PFSK-1 (cell line): ENCODE data around the gene ISX.

Experiments used
- POLR2AphosphoS5 ChIP-seq: IDR thresholded peaks from 2 replicates; pipeline ENCODE4 v1.6.1; 2012; ENCODE audit warnings: low read depth, mild to moderate bottlenecking, control low read depth, low read length, moderate library complexity
- REST ChIP-seq, 2 experiments: IDR thresholded peaks; 2 replicates each; pipeline versions ENCODE4 v1.6.1 to v1.8.0; 2011 to 2012; ENCODE audit warnings: low read depth in 2 of 2, low read length in 2 of 2, control low read depth in 1 of 2, inconsistent platforms in 1 of 2, mild to moderate bottlenecking in 1 of 2, moderate library complexity in 1 of 2; ENCODE audit not compliant: insufficient read depth in 1 of 2

DNA sequence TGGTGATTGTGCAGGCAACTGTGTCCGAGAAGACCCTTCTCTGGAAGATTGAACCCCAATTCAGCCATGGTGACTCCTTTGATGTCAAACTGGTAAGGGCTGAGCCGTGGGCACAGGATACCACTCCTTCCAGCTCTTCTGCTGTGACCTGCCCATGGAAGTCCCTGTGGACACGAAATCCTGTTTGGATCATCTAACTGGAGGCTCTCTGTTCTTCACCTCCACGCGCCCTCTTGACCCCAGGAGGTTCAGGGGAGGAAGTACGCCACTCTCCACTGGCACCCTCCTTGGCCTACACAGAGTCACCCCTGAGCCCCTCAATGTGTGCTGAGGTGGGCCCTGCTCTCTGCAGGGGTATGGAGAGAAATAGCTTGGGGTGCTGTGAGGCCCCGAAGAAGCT lies 810 bp downstream of the ISX start:
- TF ChIP-seq REST (IDR thresholded peaks at IDR 0.05; ENCODE audit: insufficient read depth in 1 of 2, low read depth in 2 of 2, low read length in 2 of 2) (no peak), POLR2AphosphoS5 (no peak)
